Measurements from ENCODE around the gene P2RX4. TPM values are rescaled to one million over a fixed set of nuclear protein-coding genes. Genes with fewer than 3 reads are reported as not detected.
"Not testable (repeated sequence)": the region's sequence is repeated elsewhere in the genome, so short reads cannot be mapped to it uniquely, and the experiment has no call there.

The P2RX4 gene
- polyA plus RNA-seq, 4 donors: 32.1 to 38.8 (median 33.8) TPM

DNA sequence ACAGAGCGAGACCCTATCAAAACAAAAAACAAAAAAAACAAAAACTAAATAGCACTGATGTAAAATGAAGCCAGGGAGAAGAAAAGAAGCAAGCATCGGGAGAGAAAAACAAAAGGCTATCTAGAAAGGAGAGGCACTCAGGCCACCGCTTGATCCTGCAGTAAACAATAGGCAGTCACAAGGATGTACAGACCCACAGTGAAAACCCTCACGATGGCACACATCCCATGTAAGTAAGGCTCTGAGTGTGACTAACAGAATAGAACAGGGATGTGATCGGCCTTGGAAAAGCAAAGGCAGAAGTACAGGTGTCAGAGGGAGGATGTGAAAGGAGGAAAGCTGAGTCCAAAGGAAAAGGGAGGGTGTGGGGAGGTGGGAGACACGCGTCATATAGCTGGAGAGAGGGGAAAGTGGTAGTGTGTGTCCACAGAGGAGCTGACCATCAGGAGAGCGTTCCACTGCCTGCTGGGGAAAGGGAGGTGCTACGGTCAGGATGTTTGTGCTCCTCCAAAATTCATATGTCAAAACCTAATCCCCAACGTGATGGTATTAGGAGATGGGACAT, 55.1 kb downstream of the P2RX4 start:
- no peak for DNase-seq (ENCODE audit: low read depth in 4 of 4, low spot score in 3 of 4)

DNA sequence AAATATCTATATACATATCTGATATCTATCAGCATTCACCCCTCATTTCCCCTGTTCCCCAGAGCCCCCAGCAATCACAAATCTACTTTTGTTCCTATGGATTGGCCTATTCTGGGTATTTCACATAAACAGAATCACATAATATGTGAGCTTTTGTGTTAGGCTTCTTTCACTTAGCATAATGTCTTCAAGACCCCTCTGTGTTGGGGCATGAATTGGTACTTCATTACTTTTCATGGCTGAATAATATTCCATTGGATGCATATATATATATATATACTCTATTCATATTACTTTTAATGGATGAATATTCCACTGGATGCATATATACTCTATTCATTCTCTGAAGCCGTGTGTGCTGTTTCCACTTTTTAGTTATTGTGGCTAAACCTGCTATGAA, 57.9 kb downstream of the P2RX4 start:
- DNase-seq (ENCODE audit: low read depth in 4 of 4, low spot score in 3 of 4): no peak

- DNase-seq (ENCODE audit: low read depth in 4 of 4, low spot score in 3 of 4): no peak
Observed at GRCh38 chr12:121273364-121273896, 63.5 kb downstream of the P2RX4 start.

- DNase-seq (ENCODE audit: low read depth in 4 of 4, low spot score in 3 of 4): no peak
Observed at GRCh38 chr12:121274036-121274763, 64.3 kb downstream of the P2RX4 start.

DNA sequence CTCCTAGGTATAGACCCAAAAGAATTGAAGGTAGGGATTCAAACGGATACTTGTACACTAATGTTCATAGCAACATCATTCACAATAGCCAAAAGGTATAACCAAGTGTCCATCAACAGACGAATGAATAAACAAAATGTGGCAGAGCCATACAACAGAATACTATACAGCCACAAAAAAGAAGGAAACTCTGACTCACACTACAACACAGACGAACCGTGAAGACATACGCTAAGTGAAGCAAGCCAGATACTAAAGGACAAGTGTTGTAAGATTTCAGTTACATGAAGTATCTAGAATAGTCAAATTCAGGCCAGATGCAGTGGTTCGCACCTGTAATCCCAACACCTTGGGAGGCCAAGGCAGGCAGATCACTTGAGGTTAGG, 67.4 kb downstream of the P2RX4 start:
- DNase-seq (ENCODE audit: low read depth in 4 of 4, low spot score in 3 of 4): no peak

DNA sequence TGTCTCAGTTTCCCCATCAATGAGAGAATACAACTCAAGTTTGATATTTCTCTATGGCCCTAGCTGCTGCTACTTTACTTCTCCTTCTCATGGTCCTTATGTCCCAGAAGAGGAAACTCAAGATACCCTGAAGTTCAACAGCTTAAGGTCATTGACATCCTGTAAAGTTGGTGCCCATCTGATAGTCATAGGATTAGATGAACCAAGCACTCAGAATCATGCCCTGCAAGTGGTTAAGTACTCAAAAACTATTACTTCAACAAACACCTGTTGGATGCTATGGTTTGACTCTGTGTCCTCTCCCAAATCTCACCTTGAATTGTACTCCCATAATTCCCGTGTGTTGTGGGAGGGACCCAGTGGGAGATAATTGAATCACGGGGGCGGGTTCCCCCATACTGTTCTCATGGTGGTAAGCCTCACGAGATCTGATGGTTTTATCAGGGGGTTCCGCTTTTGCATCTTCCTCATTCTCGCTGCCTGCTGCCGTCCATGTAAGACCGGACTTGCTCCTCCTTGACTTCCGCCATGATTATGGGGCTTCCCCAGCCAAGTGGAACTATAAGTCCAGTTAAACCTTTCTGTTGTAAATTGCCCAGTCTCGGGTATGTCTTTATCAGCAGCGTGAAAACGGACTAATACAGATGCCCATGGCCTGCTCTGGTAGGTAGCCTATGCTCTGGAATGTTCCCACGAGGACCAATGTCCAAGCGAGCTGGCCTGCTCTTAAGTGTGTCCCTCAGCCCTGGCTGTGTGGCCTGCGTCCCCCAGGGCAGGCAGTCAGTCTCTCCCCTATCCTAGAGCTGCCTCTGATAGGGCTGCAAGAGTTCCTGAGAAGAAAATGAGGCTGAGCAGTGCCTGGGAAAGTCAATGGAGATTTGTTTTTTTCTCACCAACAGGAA, 68.5 kb downstream of the P2RX4 start:
- DNase-seq (ENCODE audit: low read depth in 4 of 4, low spot score in 3 of 4): no peak

DNA sequence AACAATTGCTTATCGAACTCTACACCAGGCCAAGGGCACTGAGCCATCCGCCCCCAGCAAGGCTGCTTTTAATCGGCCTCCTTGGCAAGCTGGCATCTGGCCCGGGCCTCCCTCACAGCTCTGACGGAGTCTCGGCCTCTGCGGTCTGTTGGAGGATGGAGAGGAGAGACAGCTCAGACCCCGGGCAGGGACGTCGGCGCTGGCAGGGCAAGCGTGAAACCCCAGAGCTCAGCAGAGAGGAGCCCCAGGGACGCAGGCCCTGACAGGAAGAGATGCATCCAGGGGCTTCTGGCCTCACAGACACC, 69.1 kb downstream of the P2RX4 start:
- DNase-seq (ENCODE audit: low read depth in 4 of 4, low spot score in 3 of 4): no peak

DNA sequence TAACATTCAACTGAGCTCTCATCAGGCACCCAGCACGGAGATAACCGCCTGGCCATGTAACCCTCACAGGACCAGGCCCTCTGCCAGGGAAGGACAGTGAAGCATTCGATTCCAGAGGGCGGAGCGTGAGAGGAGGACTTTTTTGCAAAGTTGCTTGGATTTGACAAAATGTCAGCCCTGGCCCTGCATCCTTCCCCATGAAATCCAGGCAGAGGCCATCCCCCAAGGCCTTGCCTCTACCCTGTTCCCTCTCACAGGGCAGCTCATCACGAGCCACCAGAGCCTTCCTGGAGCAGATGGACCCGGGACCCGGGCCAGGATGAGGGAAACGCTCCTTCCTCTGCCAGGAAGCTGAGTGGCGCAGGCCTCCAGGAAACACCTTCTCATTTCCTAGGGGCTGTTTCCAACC, 69.6 kb downstream of the P2RX4 start:
- DNase-seq (ENCODE audit: low read depth in 4 of 4, low spot score in 3 of 4): no peak

- DNase-seq (ENCODE audit: low read depth in 4 of 4, low spot score in 3 of 4): not testable (repeated sequence)
Observed at GRCh38 chr12:121280531-121280930, 70.6 kb downstream of the P2RX4 start.

DNA sequence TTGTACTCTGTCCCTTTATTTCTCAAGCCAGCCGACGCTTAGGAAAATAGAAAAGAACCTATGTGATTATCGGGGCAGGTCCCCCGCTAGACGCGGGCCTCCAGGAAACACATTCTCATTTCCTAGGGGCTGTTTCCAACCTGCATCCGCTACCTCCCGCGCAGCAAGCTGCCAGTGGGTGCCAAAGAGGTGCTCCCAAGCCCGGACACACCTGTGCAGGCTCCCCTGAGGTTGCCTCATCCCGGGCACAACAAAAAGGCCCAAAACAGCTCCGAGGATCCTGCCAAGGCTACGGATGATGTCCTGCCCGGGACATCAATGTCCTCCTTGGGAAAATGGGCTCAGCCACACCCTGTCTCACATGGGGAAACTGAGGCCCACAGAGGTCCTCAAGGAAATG, 71.2 kb downstream of the P2RX4 start:
- DNase-seq (ENCODE audit: low read depth in 4 of 4, low spot score in 3 of 4): not testable (repeated sequence)

DNA sequence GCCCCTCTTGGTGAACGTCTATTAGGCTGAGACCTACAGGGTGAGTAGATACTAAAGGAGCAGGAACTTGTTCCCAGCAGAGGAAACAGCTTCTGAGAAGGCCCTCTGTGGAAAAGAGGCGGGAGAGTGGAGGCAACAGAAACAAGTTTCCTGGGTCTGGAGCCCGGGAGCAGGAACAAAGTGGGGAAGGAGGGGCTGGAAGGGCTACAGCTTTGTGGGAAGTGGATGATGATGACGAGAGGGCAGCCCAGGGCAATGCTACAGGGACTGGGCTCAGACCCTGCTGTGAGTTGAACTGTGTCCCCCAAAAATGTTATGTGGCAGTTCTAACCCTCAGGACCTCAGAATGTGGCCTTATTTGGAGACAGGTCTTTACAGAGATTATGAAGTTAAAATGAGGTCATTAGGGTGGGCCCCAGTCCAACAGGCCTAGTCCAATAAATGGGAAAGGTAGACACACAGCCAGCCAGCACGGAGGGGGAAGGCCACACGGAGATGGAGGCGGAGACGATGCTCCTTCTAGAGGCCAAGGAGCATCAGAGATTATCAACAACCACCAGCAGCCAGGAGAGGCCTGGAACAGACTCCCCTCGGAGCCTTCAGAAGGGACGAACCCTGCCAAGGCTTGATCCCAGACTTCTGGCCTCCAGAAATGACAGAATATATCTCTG, 72.3 kb downstream of the P2RX4 start:
- DNase-seq (ENCODE audit: low read depth in 4 of 4, low spot score in 3 of 4): no peak

GRCh38 chr12:121282910-121283309, 73.0 kb downstream of the P2RX4 start:
- not testable (repeated sequence) for DNase-seq (ENCODE audit: low read depth in 4 of 4, low spot score in 3 of 4)

DNA sequence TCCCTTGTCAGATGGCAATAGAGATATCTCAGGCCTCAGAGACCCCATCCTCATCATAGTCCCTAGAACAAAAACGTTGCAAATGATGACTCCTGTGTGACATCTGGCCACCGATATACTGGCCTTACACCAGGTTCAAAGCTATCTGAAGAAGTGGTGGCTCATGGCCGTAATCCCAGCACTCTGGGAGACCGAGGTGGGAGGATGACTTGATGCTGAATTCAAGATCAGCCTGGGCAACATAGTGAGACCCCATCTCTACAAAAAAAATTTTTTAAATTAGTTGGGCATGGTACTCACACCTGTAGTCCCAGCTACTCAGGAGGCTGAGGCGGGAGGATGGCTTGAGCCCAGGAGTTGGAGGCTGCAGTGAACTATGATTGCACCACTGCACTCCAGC, 73.5 kb downstream of the P2RX4 start:
- no peak for DNase-seq (ENCODE audit: low read depth in 4 of 4, low spot score in 3 of 4)

Other genes with a start within 250 kb of the P2RX4 start
- 10 to 100 TPM; 13.2 to 21.0 (median 15.1) TPM for gene HNF1A, start 231.6 kb upstream of the P2RX4 start, polyA plus RNA-seq (ENCODE audit: insufficient read length in 4 of 4)
- 10 to 100 TPM; 16.5 to 19.2 (median 18.1) TPM for gene C12orf43, start 193.6 kb upstream of the P2RX4 start, polyA plus RNA-seq (ENCODE audit: insufficient read length in 4 of 4)
- under 1 TPM in 3 of 4 donors, not detected in 1; 0.13 to 0.21 (median 0.19) TPM for gene OASL, start 170.9 kb upstream of the P2RX4 start, polyA plus RNA-seq (ENCODE audit: insufficient read length in 4 of 4)
- under 1 TPM; 0.71 to 0.99 (median 0.85) TPM for gene P2RX7, start 77.3 kb upstream of the P2RX4 start, polyA plus RNA-seq (ENCODE audit: insufficient read length in 4 of 4)
- 10 to 100 TPM; 34.2 to 35.1 (median 34.7) TPM for gene CAMKK2, start 86.6 kb downstream of the P2RX4 start, polyA plus RNA-seq (ENCODE audit: insufficient read length in 4 of 4)
- gene ANAPC5, start 142.3 kb downstream of the P2RX4 start, polyA plus RNA-seq (ENCODE audit: insufficient read length in 4 of 4): 100 to 1,000 TPM; 131 to 150 (median 140) TPM
- 10 to 100 TPM; 37.3 to 43.5 (median 38.7) TPM for gene RNF34, start 190.0 kb downstream of the P2RX4 start, polyA plus RNA-seq (ENCODE audit: insufficient read length in 4 of 4)